Neural cell (in vitro differentiated cells): ENCODE measurements around the gene THAP8.

Experiments used
- CTCF ChIP-seq: fragments of 450-650 bp; IDR thresholded peaks from 2 replicates; pipeline ENCODE4 v1.5.1; 2014; ENCODE audit warnings: antibody characterized with exemption, mild to moderate bottlenecking, moderate library complexity; ENCODE audit not compliant: poor library complexity, severe bottlenecking
- EP300 ChIP-seq: fragments of 450-650 bp; conservative IDR thresholded peaks from 2 replicates; pipeline ENCODE4 v1.6.1; 2014; ENCODE audit warnings: antibody characterized with exemption, mild to moderate bottlenecking, moderate library complexity; ENCODE audit not compliant: poor library complexity, severe bottlenecking
- EZH2 ChIP-seq: fragments of 200-600, 300-800 bp; shearing (Covaris generic), sonication (generic); IDR thresholded peaks from 2 replicates; pipeline ENCODE4 v1.6.1; 2014; ENCODE audit warnings: antibody characterized with exemption, low read length, borderline replicate concordance, mild to moderate bottlenecking; ENCODE audit not compliant: insufficient read depth, poor library complexity, severe bottlenecking
- POLR2AphosphoS5 ChIP-seq: IDR thresholded peaks from 2 replicates; pipeline ENCODE4 v1.6.1; 2012

GRCh38 chr19:36013280-36014011 is 40.6 kb downstream of the THAP8 start:
- TF ChIP-seq CTCF (no peak), POLR2AphosphoS5 (no peak), EZH2 (no peak), EP300 (no peak)
